HTERT RPE-1 (cell line): ENCODE data around the gene LDLRAD4.

Experiments used
- in situ Hi-C: fragments of 300-500 bp; cut with MboI; formaldehyde crosslinking; loops from 4 replicates; pipeline ENCODE4 v1.14.3; 2020; ENCODE audit warnings: low sequenced_read_pairs

The LDLRAD4 gene

GRCh38 chr18:13302457-13303225 lies 84.1 kb downstream of the LDLRAD4 start:
- in situ Hi-C loops = no loop called here

GRCh38 chr18:13303756-13304364 lies 85.3 kb downstream of the LDLRAD4 start:
- in situ Hi-C loops = no loop called here

GRCh38 chr18:13305301-13305700 lies 86.7 kb downstream of the LDLRAD4 start:
- in situ Hi-C loops = no loop called here

- in situ Hi-C loops = no loop called here
Measured at GRCh38 chr18:13306583-13306982, 88.0 kb downstream of the LDLRAD4 start.

GRCh38 chr18:13308369-13308768 lies 89.8 kb downstream of the LDLRAD4 start:
- in situ Hi-C loops = no loop called here

- in situ Hi-C loops = no loop called here
Measured at GRCh38 chr18:13309031-13309747, 90.6 kb downstream of the LDLRAD4 start.

- in situ Hi-C loops = no loop called here
Measured at GRCh38 chr18:13309748-13310670, 91.4 kb downstream of the LDLRAD4 start.

GRCh38 chr18:13311193-13311592 lies 92.6 kb downstream of the LDLRAD4 start:
- in situ Hi-C loops = no loop called here

GRCh38 chr18:13312515-13312914 lies 94.0 kb downstream of the LDLRAD4 start:
- in situ Hi-C loops = no loop called here

GRCh38 chr18:13313006-13313686 lies 94.6 kb downstream of the LDLRAD4 start:
- in situ Hi-C loops = no loop called here

GRCh38 chr18:13315000-13315399 lies 96.4 kb downstream of the LDLRAD4 start:
- in situ Hi-C loops = no loop called here

- in situ Hi-C loops = no loop called here
Measured at GRCh38 chr18:13316063-13316462, 97.5 kb downstream of the LDLRAD4 start.

- in situ Hi-C loops = no loop called here
Measured at GRCh38 chr18:13317801-13318200, 99.2 kb downstream of the LDLRAD4 start.

GRCh38 chr18:13318731-13319501 lies 100.4 kb downstream of the LDLRAD4 start:
- in situ Hi-C loops = no loop called here

- in situ Hi-C loops = no loop called here
Measured at GRCh38 chr18:13319629-13320028, 101.1 kb downstream of the LDLRAD4 start.

GRCh38 chr18:13320096-13320495 lies 101.5 kb downstream of the LDLRAD4 start:
- in situ Hi-C loops = no loop called here

- in situ Hi-C loops = no loop called here
Measured at GRCh38 chr18:13320891-13321425, 102.4 kb downstream of the LDLRAD4 start.

GRCh38 chr18:13321923-13322322 lies 103.4 kb downstream of the LDLRAD4 start:
- in situ Hi-C loops = no loop called here

GRCh38 chr18:13323186-13323585 lies 104.6 kb downstream of the LDLRAD4 start:
- in situ Hi-C loops = no loop called here
